ENCODE results near the gene DLG1.

GRCh38 chr3:196998966-196999760 lies 299.2 kb downstream of the DLG1 start:
- TF ChIP-seq POLR2AphosphoS5 (IDR thresholded peaks at IDR 0.05) (no peak), CTCF (IDR thresholded peaks at IDR 0.05) (no peak)

Data from transverse colon (tissue), 4 donors.